Natural killer cell treated with Interleukin-12 subunit alpha and Interleukin-12 subunit beta and Interleukin-15 and Interleukin-18, amount 100 ng/mL, for 72 hours (primary cell): Measurements from ENCODE around the gene GLB1L3. TPM values are rescaled to one million over a fixed set of nuclear protein-coding genes. Genes with fewer than 3 reads are reported as not detected.

Experiments
- ATAC-seq, 2 donors: fragments of 150-1000 bp; cut with Tn5 transposase in 1 of 2; sonication (Bioruptor Pico), chemical (Tn5 transposase) in 1 of 2; 2 replicates each; pipeline ENCODE4 v1.10.0; 2021
- DNase-seq: peaks from one replicate; pipeline ENCODE4 v3.0.0; 2022; ENCODE audit warnings: low spot score
- H3K27ac Mint-ChIP-seq, 2 donors: 1 replicate in 1 of 2; 2 replicates in 1 of 2; pipeline ENCODE4 v1.8.0; 2022; ENCODE audit warnings: mixed read lengths in 2 of 2, mild to moderate bottlenecking in 1 of 2, moderate library complexity in 1 of 2
- H3K27me3 Mint-ChIP-seq, 2 donors: 1 replicate in 1 of 2; 2 replicates in 1 of 2; pipeline ENCODE4 v1.8.0; 2022; ENCODE audit warnings: mixed read lengths in 2 of 2
- H3K36me3 Mint-ChIP-seq: one replicate; pipeline ENCODE4 v1.8.0; 2022; ENCODE audit warnings: mixed read lengths
- H3K4me1 Mint-ChIP-seq, 2 donors: 1 replicate in 1 of 2; 2 replicates in 1 of 2; pipeline ENCODE4 v1.8.0; 2022; ENCODE audit warnings: low read depth in 2 of 2, mixed read lengths in 2 of 2, mild to moderate bottlenecking in 1 of 2
- H3K4me3 Mint-ChIP-seq: one replicate; pipeline ENCODE4 v1.8.0; 2022; ENCODE audit warnings: mixed read lengths
- H3K9me3 Mint-ChIP-seq: 2 replicates; pipeline ENCODE4 v1.8.0; 2022; ENCODE audit warnings: mixed read lengths
- total RNA-seq, 2 donors: library from RNA; stranded (reverse); gene quantifications; one replicate each; pipeline ENCODE4 v1.2.3, GENCODE V29; 2022

Gene GLB1L3, protein sequence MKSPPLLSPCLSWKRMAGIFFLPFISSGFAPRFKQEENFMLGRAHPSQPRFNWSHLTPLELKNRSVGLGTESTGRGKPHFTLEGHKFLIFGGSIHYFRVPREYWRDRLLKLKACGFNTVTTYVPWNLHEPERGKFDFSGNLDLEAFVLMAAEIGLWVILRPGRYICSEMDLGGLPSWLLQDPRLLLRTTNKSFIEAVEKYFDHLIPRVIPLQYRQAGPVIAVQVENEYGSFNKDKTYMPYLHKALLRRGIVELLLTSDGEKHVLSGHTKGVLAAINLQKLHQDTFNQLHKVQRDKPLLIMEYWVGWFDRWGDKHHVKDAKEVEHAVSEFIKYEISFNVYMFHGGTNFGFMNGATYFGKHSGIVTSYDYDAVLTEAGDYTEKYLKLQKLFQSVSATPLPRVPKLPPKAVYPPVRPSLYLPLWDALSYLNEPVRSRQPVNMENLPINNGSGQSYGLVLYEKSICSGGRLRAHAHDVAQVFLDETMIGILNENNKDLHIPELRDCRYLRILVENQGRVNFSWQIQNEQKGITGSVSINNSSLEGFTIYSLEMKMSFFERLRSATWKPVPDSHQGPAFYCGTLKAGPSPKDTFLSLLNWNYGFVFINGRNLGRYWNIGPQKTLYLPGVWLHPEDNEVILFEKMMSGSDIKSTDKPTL
- total RNA-seq = 1 to 10 TPM in 1 of 2 donors, not detected in 1; 1.9 TPM

GRCh38 chr11:134275534-134276395 lies at the start of gene GLB1L3:
Gene GLB1L3 (plus strand): TSS chr11:134276379. CDS start chr11:134276741, 362 bp downstream.
- H3K36me3 Mint-ChIP-seq = no peaks in the 10 kb centered on the region

GRCh38 chr11:134226806-134227325 lies 49.3 kb upstream of the GLB1L3 start:
- peaks cover 5% of the 10 kb centered on the region for H3K36me3 Mint-ChIP-seq
- DNase-seq (no peak), ATAC-seq (no peak)
- H3K27me3 Mint-ChIP-seq = no peaks in the 10 kb centered on the region
- peaks cover 68 to 72% of the 10 kb centered on the region in 2 donors for H3K4me1 Mint-ChIP-seq
- peak overlapping the region; percentile 96 for H3K4me3 Mint-ChIP-seq
- no peaks in the 10 kb centered on the region for H3K9me3 Mint-ChIP-seq
- H3K27ac Mint-ChIP-seq = no peak overlapping the region

More at GRCh38 chr11:134275534-134276395, at the start of gene GLB1L3:
- DNase-seq (no peak), ATAC-seq (peak; percentile 86 to 89)
- Mint-ChIP-seq H3K27me3 (peaks cover 51 to 73% of the 10 kb centered on the region in 2 donors), H3K27ac (peak within 1 kb of the TSS; percentile 20 to 70), H3K9me3 (no peaks in the 10 kb centered on the region), H3K4me3 (peak within 1 kb of the TSS; percentile 91), H3K4me1 (peaks cover 11 to 20% of the 10 kb centered on the region in 2 donors)

GRCh38 chr11:134228625-134229024 lies 47.6 kb upstream of the GLB1L3 start:
- Mint-ChIP-seq H3K27me3 (no peaks in the 10 kb centered on the region), H3K4me1 (peaks cover 66 to 68% of the 10 kb centered on the region in 2 donors), H3K9me3 (no peaks in the 10 kb centered on the region), H3K36me3 (no peaks in the 10 kb centered on the region), H3K4me3 (peak overlapping the region; percentile 63), H3K27ac (no peak overlapping the region)
- peak; percentile 65 for DNase-seq
- peak; percentile 16 to 60 for ATAC-seq

GRCh38 chr11:134229126-134229790 lies 46.9 kb upstream of the GLB1L3 start:
- Mint-ChIP-seq H3K27ac (peak overlapping the region; percentile 7 to 40), H3K27me3 (no peaks in the 10 kb centered on the region), H3K36me3 (no peaks in the 10 kb centered on the region), H3K4me1 (peaks cover 61 to 68% of the 10 kb centered on the region in 2 donors), H3K9me3 (no peaks in the 10 kb centered on the region), H3K4me3 (peak overlapping the region; percentile 63)
- no peak for DNase-seq
- ATAC-seq = no peak

DNA sequence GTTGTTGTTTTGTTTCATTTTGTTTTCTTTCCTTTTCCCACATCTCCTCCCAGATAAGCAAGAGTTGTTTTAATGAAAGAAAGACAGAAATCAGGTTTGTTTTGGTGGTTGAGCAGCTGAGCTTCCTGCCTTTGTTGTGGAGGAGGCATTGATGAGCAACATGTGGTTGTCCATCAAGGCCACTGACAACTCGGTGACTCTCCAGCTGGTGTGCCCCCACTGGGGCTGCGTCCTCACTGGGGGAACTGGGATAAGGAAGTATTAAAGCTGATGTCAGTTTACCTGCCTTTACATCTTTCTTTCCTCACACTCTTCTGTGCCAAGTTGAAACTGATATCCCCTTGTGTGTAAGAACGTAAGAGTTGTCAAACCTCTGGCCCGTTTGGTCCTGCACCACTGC lies 45.8 kb upstream of the GLB1L3 start:
- Mint-ChIP-seq H3K4me3 (peak overlapping the region; percentile 63), H3K4me1 (peaks cover 61 to 68% of the 10 kb centered on the region in 2 donors), H3K9me3 (no peaks in the 10 kb centered on the region), H3K36me3 (no peaks in the 10 kb centered on the region), H3K27me3 (no peaks in the 10 kb centered on the region), H3K27ac (peak overlapping the region; percentile 7 to 40)
- no peak for DNase-seq
- no peak for ATAC-seq

GRCh38 chr11:134231958-134232659 lies 44.1 kb upstream of the GLB1L3 start:
- ATAC-seq (no peak), DNase-seq (no peak)
- H3K9me3 Mint-ChIP-seq = no peaks in the 10 kb centered on the region
- peaks cover 9% of the 10 kb centered on the region for H3K36me3 Mint-ChIP-seq
- peaks cover 51 to 62% of the 10 kb centered on the region in 2 donors for H3K4me1 Mint-ChIP-seq
- H3K27me3 Mint-ChIP-seq = no peaks in the 10 kb centered on the region
- H3K27ac Mint-ChIP-seq = no peak overlapping the region
- peak overlapping the region; percentile 52 for H3K4me3 Mint-ChIP-seq

- H3K27ac Mint-ChIP-seq = no peak overlapping the region
These were observed 42.4 kb upstream of the GLB1L3 start for GRCh38 chr11:134233729-134234179.

GRCh38 chr11:134235399-134235798 lies 40.8 kb upstream of the GLB1L3 start:
- Mint-ChIP-seq H3K27ac (no peak overlapping the region), H3K9me3 (no peaks in the 10 kb centered on the region), H3K27me3 (no peaks in the 10 kb centered on the region), H3K4me1 (peaks cover 25 to 36% of the 10 kb centered on the region in 2 donors), H3K36me3 (peaks cover 20% of the 10 kb centered on the region), H3K4me3 (no peak overlapping the region)
- ATAC-seq (no peak), DNase-seq (no peak)

More at GRCh38 chr11:134233729-134234179, 42.4 kb upstream of the GLB1L3 start:
- no peak for ATAC-seq
- Mint-ChIP-seq H3K4me3 (no peak overlapping the region), H3K36me3 (peaks cover 15% of the 10 kb centered on the region), H3K4me1 (peaks cover 40 to 52% of the 10 kb centered on the region in 2 donors), H3K9me3 (no peaks in the 10 kb centered on the region), H3K27me3 (no peaks in the 10 kb centered on the region)
- DNase-seq = no peak

DNA sequence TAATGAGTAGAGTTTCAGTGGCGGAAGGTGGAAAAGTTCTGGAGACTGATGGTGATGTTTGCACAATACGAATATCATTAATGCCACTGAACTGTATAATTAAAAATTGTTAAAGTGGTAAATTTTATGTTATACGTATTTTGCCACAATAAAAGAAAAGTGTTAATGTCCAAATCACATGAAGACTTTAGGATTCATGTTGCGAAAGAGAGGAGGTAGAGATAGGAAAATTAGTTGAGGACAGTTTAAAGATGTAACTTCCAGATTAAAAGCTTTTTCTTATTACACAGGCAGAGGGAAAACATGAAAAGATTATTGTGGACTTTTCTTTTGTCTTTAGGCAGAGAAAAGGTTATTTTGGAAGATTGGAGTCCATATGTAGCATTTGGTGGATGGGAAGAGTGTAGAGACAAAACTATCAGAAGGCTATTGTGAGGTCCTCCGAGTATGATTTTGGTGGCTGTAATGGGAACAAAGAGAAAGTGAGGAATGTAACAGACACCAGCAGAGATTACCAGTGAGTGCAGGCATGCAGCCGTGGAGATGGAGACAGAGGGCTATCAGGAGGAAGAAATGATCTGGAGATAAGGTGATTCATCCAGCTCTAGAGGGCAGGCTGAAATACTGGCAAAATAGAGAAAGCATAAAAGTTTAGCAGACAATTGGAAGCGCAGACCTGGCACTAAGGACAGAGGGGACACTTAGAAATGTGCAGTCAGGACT lies 39.2 kb upstream of the GLB1L3 start:
- no peaks in the 10 kb centered on the region for H3K27me3 Mint-ChIP-seq
- no peak for ATAC-seq
- no peaks in the 10 kb centered on the region for H3K9me3 Mint-ChIP-seq
- peaks cover 17 to 25% of the 10 kb centered on the region in 2 donors for H3K4me1 Mint-ChIP-seq
- H3K4me3 Mint-ChIP-seq = no peak overlapping the region
- no peak overlapping the region for H3K27ac Mint-ChIP-seq
- no peak for DNase-seq
- H3K36me3 Mint-ChIP-seq = peaks cover 20% of the 10 kb centered on the region

- ATAC-seq = no peak
- no peaks in the 10 kb centered on the region for H3K27me3 Mint-ChIP-seq
- no peak overlapping the region for H3K4me3 Mint-ChIP-seq
- DNase-seq = no peak
- peaks cover 20% of the 10 kb centered on the region for H3K36me3 Mint-ChIP-seq
- H3K9me3 Mint-ChIP-seq = no peaks in the 10 kb centered on the region
- H3K27ac Mint-ChIP-seq = no peak overlapping the region
- peaks cover 12 to 19% of the 10 kb centered on the region in 2 donors for H3K4me1 Mint-ChIP-seq
These were observed 38.6 kb upstream of the GLB1L3 start for GRCh38 chr11:134237557-134237922.

DNA sequence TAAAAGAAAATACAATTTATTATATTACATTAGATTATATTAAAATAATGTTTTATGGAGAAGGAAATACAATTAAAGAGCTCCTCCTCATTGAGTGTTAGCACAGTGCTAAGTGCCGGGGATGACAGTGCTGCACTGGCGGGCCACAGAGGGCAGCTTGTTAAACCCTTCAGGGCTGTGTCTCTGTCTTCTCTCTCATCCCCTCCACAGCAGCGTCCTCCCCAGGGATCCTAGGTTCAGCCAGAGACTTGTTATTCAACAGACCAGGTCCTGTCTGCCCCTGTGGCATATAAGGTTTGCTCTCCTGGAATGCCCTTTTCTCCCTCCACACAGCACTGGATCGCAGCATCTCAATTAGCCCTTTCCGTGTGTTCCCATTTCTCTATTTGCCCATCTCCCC lies 37.2 kb upstream of the GLB1L3 start:
- H3K4me1 Mint-ChIP-seq = peaks cover 5 to 13% of the 10 kb centered on the region in 2 donors
- H3K27me3 Mint-ChIP-seq = no peaks in the 10 kb centered on the region
- DNase-seq = no peak
- H3K27ac Mint-ChIP-seq = no peak overlapping the region
- H3K9me3 Mint-ChIP-seq = no peaks in the 10 kb centered on the region
- peaks cover 30% of the 10 kb centered on the region for H3K36me3 Mint-ChIP-seq
- H3K4me3 Mint-ChIP-seq = no peak overlapping the region
- no peak for ATAC-seq

GRCh38 chr11:134240592-134240991 lies 35.6 kb upstream of the GLB1L3 start:
- peaks cover 5 to 13% of the 10 kb centered on the region in 2 donors for H3K4me1 Mint-ChIP-seq
- no peaks in the 10 kb centered on the region for H3K27me3 Mint-ChIP-seq
- peaks cover 30% of the 10 kb centered on the region for H3K36me3 Mint-ChIP-seq
- no peaks in the 10 kb centered on the region for H3K9me3 Mint-ChIP-seq
- DNase-seq = no peak
- no peak overlapping the region for H3K4me3 Mint-ChIP-seq
- ATAC-seq = no peak
- no peak overlapping the region for H3K27ac Mint-ChIP-seq
